GM12878 (cell line): ENCODE data around the gene PMF1. TPM values are rescaled to one million over a fixed set of nuclear protein-coding genes. Genes with fewer than 3 reads are reported as not detected.

Source experiments
- ATAC-seq: fragments of 200-7000 bp; cut with Tn5 transposase; 3 replicates; pipeline ENCODE4 v1.9.1; 2020; ENCODE audit warnings: mild to moderate bottlenecking, moderate library complexity
- BruUV-seq: library from RNA; stranded (reverse); fragments of 400-500 nt; replicated peaks from 2 replicates; lab custom pipeline; 2021; lab: Mats Ljungman, UMichigan
- CTCF ChIA-PET: fragments of 300-600 bp; sonication (Branson Sonifier 250); formaldehyde crosslinking; extraction: SDS; loops from one replicate; lab custom pipeline; 2021; ENCODE audit warnings: inconsistent platforms; lab: Yijun Ruan, JAX
- POLR2A ChIA-PET: fragments of 350-600 bp; formaldehyde crosslinking; extraction: SDS; loops from one replicate; lab custom pipeline; 2021; ENCODE audit warnings: inconsistent platforms; lab: Charles Lee
- RAD21 ChIA-PET: fragments of 300-600 bp; sonication (Branson Sonifier 250); formaldehyde crosslinking; loops from one replicate; lab custom pipeline; 2023; ENCODE audit warnings: antibody characterized with exemption; ENCODE audit not compliant: unreplicated experiment; lab: Charles Lee
- SMC1A ChIA-PET: fragments of 300-600 bp; sonication (Branson Sonifier 250); formaldehyde crosslinking; loops from one replicate; lab custom pipeline; 2023; ENCODE audit not compliant: unreplicated experiment, uncharacterized antibody; lab: Charles Lee
- DNase-seq: peaks from one replicate; pipeline ENCODE4 v3.0.0-alpha.2; 2011; ENCODE audit warnings: low read depth, low spot score
- FAIRE-seq: peaks from 3 replicates; lab custom pipeline; 2011; peaks lifted over from hg19 to GRCh38; lab: Jason Lieb, UNC
- H2AFZ ChIP-seq: 2 replicates; pipeline ENCODE4 v1.6.0; 2011; ENCODE audit warnings: low read depth, low read length, control low read depth; ENCODE audit not compliant: control insufficient read depth
- H3K27ac ChIP-seq: 2 replicates; pipeline ENCODE4 v1.5.1; 2011; ENCODE audit warnings: control low read depth; ENCODE audit not compliant: control insufficient read depth, insufficient read depth
- H3K27me3 ChIP-seq, 2 experiments: replicated peaks in 1 of 2; 2 replicates each; pipeline versions ENCODE4 v1.6.0 to v1.6.1; 2011; ENCODE audit warnings: low read length in 1 of 2; ENCODE audit not compliant: control insufficient read depth in 2 of 2, insufficient read depth in 2 of 2
- H3K36me3 ChIP-seq, 2 experiments: 2 replicates each; pipeline ENCODE4 v1.5.1; 2011; ENCODE audit warnings: low read length in 1 of 2; ENCODE audit not compliant: control insufficient read depth in 2 of 2, insufficient read depth in 2 of 2
- H3K4me1 ChIP-seq: 2 replicates; pipeline ENCODE4 v1.6.1; 2011; ENCODE audit warnings: mild to moderate bottlenecking, low read length, moderate library complexity, mixed read lengths; ENCODE audit not compliant: control insufficient read depth, insufficient read depth
- H3K4me2 ChIP-seq: 2 replicates; pipeline ENCODE4 v1.6.0; 2011; ENCODE audit warnings: control low read depth; ENCODE audit not compliant: control insufficient read depth, insufficient read depth
- H3K4me3 ChIP-seq: fragments of 200-600 bp; sonication (generic); 2 replicates; pipeline ENCODE4 v1.5.1; 2016
- H3K79me2 ChIP-seq: 2 replicates; pipeline ENCODE4 v1.6.0; 2011; ENCODE audit warnings: low read length; ENCODE audit not compliant: control insufficient read depth, insufficient read depth
- H3K9ac ChIP-seq: 2 replicates; pipeline ENCODE4 v1.8.0; 2011; ENCODE audit warnings: low read length, control low read depth, mixed read lengths; ENCODE audit not compliant: control insufficient read depth, insufficient read depth
- H3K9me3 ChIP-seq: replicated peaks from 3 replicates; pipeline ENCODE4 v1.5.1; 2011; ENCODE audit warnings: mild to moderate bottlenecking, low read length; ENCODE audit not compliant: control insufficient read depth, insufficient read depth
- H4K20me1 ChIP-seq: 2 replicates; pipeline ENCODE4 v1.6.0; 2011; ENCODE audit not compliant: control insufficient read depth, insufficient read depth
- CBX5 ChIP-seq: sonication (generic); IDR thresholded peaks from 2 replicates; pipeline ENCODE4 v1.6.1; 2016; ENCODE audit warnings: low read depth, moderate library complexity, mild to moderate bottlenecking, inconsistent platforms
- E4F1 ChIP-seq: fragments of 450-650 bp; IDR thresholded peaks from 2 replicates; pipeline ENCODE4 v1.6.1; 2018; ENCODE audit warnings: borderline replicate concordance, mild to moderate bottlenecking; ENCODE audit not compliant: partially characterized antibody
- EED ChIP-seq: sonication (generic); IDR thresholded peaks from 2 replicates; pipeline ENCODE4 v1.6.1; 2016; ENCODE audit warnings: antibody characterized with exemption, low read depth
- FOXM1 ChIP-seq: IDR thresholded peaks from 2 replicates; pipeline ENCODE4 v1.6.1; 2012; ENCODE audit warnings: low read depth, mild to moderate bottlenecking, inconsistent platforms, low read length, moderate library complexity
- IKZF2 ChIP-seq, 2 experiments: fragments of 450-650 bp; IDR thresholded peaks; 2 replicates each; pipeline ENCODE4 v1.6.1; 2017; ENCODE audit warnings: mild to moderate bottlenecking in 2 of 2, moderate library complexity in 2 of 2
- MEF2A ChIP-seq: IDR thresholded peaks from 2 replicates; pipeline ENCODE4 v1.6.1; 2011; ENCODE audit warnings: low read depth, mild to moderate bottlenecking, low read length, moderate library complexity; ENCODE audit not compliant: insufficient read depth
- MTA3 ChIP-seq: IDR thresholded peaks from 2 replicates; pipeline ENCODE4 v1.6.1; 2012; ENCODE audit warnings: low read length, inconsistent platforms, borderline replicate concordance
- MXI1 ChIP-seq: fragments of 150-350 bp; IDR thresholded peaks from 2 replicates; pipeline ENCODE4 v1.6.1; 2011; ENCODE audit warnings: low read depth, mild to moderate bottlenecking, inconsistent platforms, low read length, improper control_type of control experiment
- NFIC ChIP-seq: IDR thresholded peaks from 2 replicates; pipeline ENCODE4 v1.6.1; 2012; ENCODE audit warnings: low read depth, mild to moderate bottlenecking, inconsistent platforms, low read length, moderate library complexity
- NR2C1 ChIP-seq: fragments of 450-650 bp; IDR thresholded peaks from 2 replicates; pipeline ENCODE4 v1.6.1; 2017; ENCODE audit warnings: antibody characterized with exemption, mild to moderate bottlenecking, moderate library complexity
- PRDM15 ChIP-seq: fragments of 450-650 bp; formaldehyde crosslinking; IDR thresholded peaks from 2 replicates; pipeline ENCODE4 v1.4.0; 2020; ENCODE audit warnings: mild to moderate bottlenecking, moderate library complexity
- RFX5 ChIP-seq: IDR thresholded peaks from 2 replicates; pipeline ENCODE4 v1.6.1; 2011; ENCODE audit warnings: low read depth, low read length, improper control_type of control experiment
- SMAD5 ChIP-seq: IDR thresholded peaks from 2 replicates; pipeline ENCODE4 v1.6.1; 2016; ENCODE audit warnings: antibody characterized with exemption, low read depth
- SRF ChIP-seq, 2 experiments: IDR thresholded peaks; 2 replicates each; pipeline ENCODE4 v1.6.1; 2011; ENCODE audit warnings: low read depth in 2 of 2, low read length in 2 of 2, mild to moderate bottlenecking in 1 of 2, moderate library complexity in 1 of 2
- SUZ12 ChIP-seq: fragments of 200-600 bp; sonication (generic); IDR thresholded peaks from one replicate; pipeline ENCODE4 v1.6.1; 2018; ENCODE audit warnings: antibody characterized with exemption, mild to moderate bottlenecking; ENCODE audit not compliant: unreplicated experiment
- TBL1XR1 ChIP-seq: IDR thresholded peaks from 2 replicates; pipeline ENCODE4 v1.6.1; 2012; ENCODE audit warnings: low read depth, low read length, improper control_type of control experiment
- WGBS: methylation state at CpG from one replicate; pipeline ENCODE4 v1.1.6; 2016; ENCODE audit warnings: low lambda C conversion rate; ENCODE audit not compliant: insufficient replicate concordance, insufficient coverage; ENCODE audit errors: missing lambda C conversion rate; 5-methylcytosine and 5-hydroxymethylcytosine counted together
- in situ Hi-C: fragments of 300-500 bp; cut with MboI; formaldehyde crosslinking; loops from 9 replicates; pipeline ENCODE4 v1.14.3; 2018; ENCODE audit warnings: mixed read lengths
- intact Hi-C: fragments of 100-400 bp; cut with micrococcal nuclease; formaldehyde crosslinking; loops from one replicate; pipeline ENCODE4 v1.14.2; 2022; ENCODE audit not compliant: unreplicated experiment
- polyA plus RNA-seq, 11 experiments: library from polyadenylated mRNA; depleted of rRNA in 4 of 11; unstranded in 6 of 11; stranded (reverse) in 5 of 11; fragments of >200 nt; fragmentation: Nextera tagmentation in 4 of 11; fragmentation: Illumina TruSeq in 1 of 11; extraction: Ambion mirVana in 4 of 11; extraction: Trizol in 1 of 11; gene quantifications; 1 replicate in 1 of 11; 2 replicates in 10 of 11; pipeline versions ENCODE4 v1.2.1 to v1.2.3, GENCODE V29; 2011 to 2016; ENCODE audit warnings: inconsistent platforms in 2 of 11, missing spikeins in 2 of 11, low read depth in 1 of 11
- total RNA-seq, 4 experiments: library from RNA; depleted of rRNA in 3 of 4; stranded (reverse); fragments of >200 nt in 3 of 4; fragmentation: Illumina TruSeq in 1 of 4; extraction: Trizol in 1 of 4; gene quantifications; 2 replicates each; pipeline versions ENCODE4 v1.2.1 to v1.2.3, GENCODE V29; 2013 to 2021

The PMF1 gene
- total and polyA plus RNA-seq, 10 of the 15 experiments (the other 5 are each of a cell fraction or from before 2014, with no cell fraction given), result 6.7 to 105 (median 67.3) TPM

GRCh38 chr1:156284757-156285156, 72.0 kb downstream of the PMF1 start:
- no TSS peak for BruUV-seq
- intact Hi-C loops (loop anchor here (10.0 kb wide), 1 partner anchor 190 kb away; no protein-coding TSS in a partner anchor), in situ Hi-C loops (no loop called here)
- POLR2A ChIA-PET, result interaction anchor here (0.6 to 1.1 kb wide), 3 partner anchors 14 to 217 kb away, joined by 3 to 6 read pairs (median 4); no protein-coding TSS in a partner anchor
- CTCF ChIA-PET, result interaction anchor here (0.8 kb wide), 1 partner anchor 9 kb away, joined by 3 read pairs; no protein-coding TSS in a partner anchor
- SMC1A ChIA-PET, result interaction anchor here (1.7 kb wide), 1 partner anchor 11 kb away, joined by 7 read pairs; the partner anchor contains the start of gene GLMP
- DNase-seq (no peak), ATAC-seq (no peak), FAIRE-seq (no peak)
- H3K79me2 ChIP-seq, result peaks cover 40% of the 10 kb centered on the region
- H4K20me1 ChIP-seq, result no peaks in the 10 kb centered on the region
- H3K4me3 ChIP-seq, result no peak overlapping the region
- TF ChIP-seq E4F1, result no peak
- TF ChIP-seq MTA3, result no peak
- TF ChIP-seq EED, result no peak
- no peak for TF ChIP-seq MXI1
- TF ChIP-seq NR2C1, result no peak
- no peak for TF ChIP-seq FOXM1
- TF ChIP-seq RFX5, result no peak
- TF ChIP-seq NFIC, result no peak
- TF ChIP-seq SMAD5, result no peak
- no peak for TF ChIP-seq CBX5
- no peak for TF ChIP-seq SRF (IDR thresholded peaks at IDR 0.05; ENCODE audit: low read depth in 2 of 2, low read length in 2 of 2)
- no peak for TF ChIP-seq TBL1XR1
- TF ChIP-seq PRDM15 (CRISPR knock-in tag), result no peak
- TF ChIP-seq IKZF2 (IDR thresholded peaks at IDR 0.05), result no peak
- TF ChIP-seq MEF2A, result no peak
- no peak for TF ChIP-seq SUZ12
- H3K27ac ChIP-seq, result no peak overlapping the region
- peaks cover 0 to 11% of the 10 kb centered on the region in 2 experiments; a peak in 2 of 4 replicates for H3K36me3 ChIP-seq
- no peak overlapping the region for H2AFZ ChIP-seq
- H3K27me3 ChIP-seq, result no peaks in the 10 kb centered on the region
- no peak overlapping the region for H3K4me2 ChIP-seq
- RAD21 ChIA-PET, result interaction anchor here (1.3 kb wide), 1 partner anchor 72 kb away, joined by 4 read pairs; the partner anchor contains the start of gene PMF1
- peaks cover 14% of the 10 kb centered on the region; the same call in 1 of the 2 replicates for H3K4me1 ChIP-seq
- no peaks in the 10 kb centered on the region for H3K9me3 ChIP-seq
- no peak overlapping the region; the same call in 1 of the 2 replicates for H3K9ac ChIP-seq
- WGBS, result 85% methylated on average over 4 of the region's 4 CpGs
